Kidney (tissue), 14 donors: ENCODE measurements around the gene SPPL2B. TPM values are rescaled to one million over a fixed set of nuclear protein-coding genes. Genes with fewer than 3 reads are reported as not detected.
"Not testable (repeated sequence)": the region's sequence is repeated elsewhere in the genome, so short reads cannot be mapped to it uniquely, and the experiment has no call there.

Source experiments
- DNase-seq, 5 donors: peaks; one replicate each; pipeline ENCODE4 v3.0.0-alpha.2; 2013 to 2020
- FAIRE-seq: peaks from 2 replicates; lab custom pipeline; 2012; peaks lifted over from hg19 to GRCh38; lab: Jason Lieb, UNC
- H3K27ac ChIP-seq, 2 donors: one replicate each; pipeline ENCODE4 v1.7.0; 2013; ENCODE audit warnings: low read depth in 2 of 2, low read length in 2 of 2, inconsistent platforms in 1 of 2
- H3K27me3 ChIP-seq: one replicate; pipeline ENCODE4 v1.7.1; 2013; ENCODE audit warnings: low read length, inconsistent platforms; ENCODE audit not compliant: control insufficient read depth, insufficient read depth
- H3K36me3 ChIP-seq, 3 donors: one replicate each; pipeline versions ENCODE4 v1.7.0 to v1.7.1; 2013; ENCODE audit warnings: low read length in 3 of 3, control low read depth in 1 of 3, inconsistent platforms in 1 of 3; ENCODE audit not compliant: insufficient read depth in 3 of 3, control insufficient read depth in 2 of 3
- H3K4me1 ChIP-seq, 3 donors: one replicate each; pipeline versions ENCODE4 v1.7.0 to v1.7.1; 2013; ENCODE audit warnings: low read length in 3 of 3, inconsistent platforms in 1 of 3, low read depth in 1 of 3; ENCODE audit not compliant: control insufficient read depth in 2 of 3, insufficient read depth in 2 of 3
- H3K4me3 ChIP-seq, 3 donors: one replicate each; pipeline versions ENCODE4 v1.7.0 to v1.8.1; 2013; ENCODE audit warnings: low read length in 3 of 3, control low read depth in 1 of 3, inconsistent platforms in 1 of 3
- H3K9ac ChIP-seq, 3 donors: one replicate each; pipeline versions ENCODE4 v1.7.0 to v1.7.1; 2013; ENCODE audit warnings: low read length in 3 of 3, control low read depth in 1 of 3, inconsistent platforms in 1 of 3
- H3K9me3 ChIP-seq, 3 donors: one replicate each; pipeline versions ENCODE4 v1.7.0 to v1.7.1; 2013; ENCODE audit warnings: low read length in 3 of 3, control low read depth in 1 of 3, inconsistent platforms in 1 of 3; ENCODE audit not compliant: control insufficient read depth in 2 of 3, insufficient read depth in 1 of 3
- intact Hi-C: fragments of 100-400 bp; cut with DNase I; formaldehyde crosslinking; loops from one replicate; pipeline ENCODE4 v1.11.1; 2022
- polyA plus RNA-seq: library from polyadenylated mRNA; stranded (reverse); fragments of 350-450 nt; fragmentation: Illumina TruSeq; extraction: RNeasy Lipid Tissue Mini Kit (QIAGEN cat#74804); gene quantifications from one replicate; pipeline ENCODE4 v1.2.3, GENCODE V29; 2014; ENCODE audit warnings: low read depth, low replicate concordance; ENCODE audit not compliant: insufficient read depth
- total RNA-seq: library from RNA; stranded (reverse); fragmentation: NEBNext Ultra II Directional; extraction: Animal tissue kit (Norgen Biotek cat#: 25700); gene quantifications from one replicate; pipeline ENCODE4 v1.2.1, GENCODE V29; 2021
- TF ChIP-seq, protein P1 (sequence below): IDR thresholded peaks from 3 replicates; pipeline ENCODE4 v1.5.1; 2012; ENCODE audit warnings: mild to moderate bottlenecking, moderate library complexity, borderline replicate concordance; ENCODE audit not compliant: insufficient read depth; ENCODE audit errors: extremely low read depth
- donor health status: control.
- donor health status: control.
- donor health status: control.
- donor health status: control.
- donor health status: control.
- donor health status: DM: yes; HTN: yes; CAD: no.
- donor health status: Normal renal cell carcinoma (clear cell type).

The SPPL2B gene
- total and polyA plus RNA-seq, 2 donors from 2014 or later = 25.3 to 94.1 TPM

DNA sequence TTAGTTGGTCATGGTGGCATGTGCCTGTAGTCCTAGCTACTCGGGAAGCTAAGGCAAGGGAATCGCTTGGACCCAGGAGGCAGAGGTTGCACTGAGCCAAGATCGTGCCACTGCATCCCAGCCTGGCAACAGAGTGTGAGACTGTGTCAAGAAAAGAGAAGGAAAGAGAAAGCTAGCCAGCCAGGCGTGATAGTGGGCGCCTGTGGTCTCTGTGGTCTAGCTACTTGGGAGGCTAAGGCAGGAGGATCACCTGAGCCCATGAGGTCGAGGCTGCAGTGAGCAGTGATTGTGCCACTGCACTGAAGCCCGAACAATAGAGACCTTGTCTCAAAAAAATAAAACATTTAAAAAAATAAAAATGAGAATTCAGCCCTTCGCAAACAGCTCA lies 65.6 kb downstream of the SPPL2B start:
- Histone ChIP-seq H3K4me1 (no peaks in the 10 kb centered on the region), H3K36me3 (no peaks in the 10 kb centered on the region), H3K27ac (no peak overlapping the region), H3K27me3 (no peaks in the 10 kb centered on the region), H3K4me3 (no peak overlapping the region), H3K9me3 (no peaks in the 10 kb centered on the region), H3K9ac (no peak overlapping the region)
- TF ChIP-seq, protein P1, sequence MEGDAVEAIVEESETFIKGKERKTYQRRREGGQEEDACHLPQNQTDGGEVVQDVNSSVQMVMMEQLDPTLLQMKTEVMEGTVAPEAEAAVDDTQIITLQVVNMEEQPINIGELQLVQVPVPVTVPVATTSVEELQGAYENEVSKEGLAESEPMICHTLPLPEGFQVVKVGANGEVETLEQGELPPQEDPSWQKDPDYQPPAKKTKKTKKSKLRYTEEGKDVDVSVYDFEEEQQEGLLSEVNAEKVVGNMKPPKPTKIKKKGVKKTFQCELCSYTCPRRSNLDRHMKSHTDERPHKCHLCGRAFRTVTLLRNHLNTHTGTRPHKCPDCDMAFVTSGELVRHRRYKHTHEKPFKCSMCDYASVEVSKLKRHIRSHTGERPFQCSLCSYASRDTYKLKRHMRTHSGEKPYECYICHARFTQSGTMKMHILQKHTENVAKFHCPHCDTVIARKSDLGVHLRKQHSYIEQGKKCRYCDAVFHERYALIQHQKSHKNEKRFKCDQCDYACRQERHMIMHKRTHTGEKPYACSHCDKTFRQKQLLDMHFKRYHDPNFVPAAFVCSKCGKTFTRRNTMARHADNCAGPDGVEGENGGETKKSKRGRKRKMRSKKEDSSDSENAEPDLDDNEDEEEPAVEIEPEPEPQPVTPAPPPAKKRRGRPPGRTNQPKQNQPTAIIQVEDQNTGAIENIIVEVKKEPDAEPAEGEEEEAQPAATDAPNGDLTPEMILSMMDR = no peak
- no peak for DNase-seq
- no peak for FAIRE-seq
- intact Hi-C loops = no loop called here

DNA sequence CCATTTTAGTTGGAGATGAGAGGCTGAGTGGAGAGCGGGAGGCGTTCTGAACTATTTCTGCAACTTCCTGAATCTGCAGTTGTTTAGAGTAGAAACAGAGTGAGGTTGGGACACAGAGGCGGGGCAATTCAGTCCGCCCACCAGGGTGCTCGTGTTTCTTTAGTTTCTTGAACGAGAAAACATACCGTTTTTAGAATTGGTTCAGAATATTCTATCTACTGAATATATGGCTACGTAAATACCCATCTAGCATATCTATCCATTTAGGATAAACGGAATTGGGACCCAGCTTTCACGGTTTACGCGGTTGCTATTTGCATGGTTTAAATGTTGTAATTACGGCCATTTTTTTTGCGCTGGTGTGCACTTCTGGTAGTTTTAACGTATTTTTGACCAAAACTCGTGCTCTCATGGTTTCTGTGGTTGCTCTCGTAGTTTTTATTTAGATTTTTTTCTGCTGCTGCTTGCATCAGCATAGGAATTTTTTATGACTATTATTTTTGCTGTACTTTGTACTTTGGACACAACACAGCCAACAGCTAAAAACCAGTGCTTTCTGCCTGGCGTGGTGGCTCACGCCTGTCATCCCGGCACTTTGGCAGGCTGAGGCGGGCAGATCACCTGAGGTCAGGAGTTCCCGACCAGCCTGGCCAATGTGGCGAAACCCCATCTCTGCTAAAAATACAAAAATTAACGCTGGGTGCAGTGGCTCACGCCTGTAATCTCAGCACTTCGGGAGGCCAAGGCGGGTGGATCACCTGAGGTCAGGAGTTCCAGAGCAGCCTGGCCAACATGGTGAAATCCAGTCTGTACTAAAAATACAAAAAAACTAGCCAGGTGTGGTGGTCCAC lies 66.2 kb downstream of the SPPL2B start:
- no peak for DNase-seq
- no peak overlapping the region for H3K4me3 ChIP-seq
- no peaks in the 10 kb centered on the region for H3K4me1 ChIP-seq

DNA sequence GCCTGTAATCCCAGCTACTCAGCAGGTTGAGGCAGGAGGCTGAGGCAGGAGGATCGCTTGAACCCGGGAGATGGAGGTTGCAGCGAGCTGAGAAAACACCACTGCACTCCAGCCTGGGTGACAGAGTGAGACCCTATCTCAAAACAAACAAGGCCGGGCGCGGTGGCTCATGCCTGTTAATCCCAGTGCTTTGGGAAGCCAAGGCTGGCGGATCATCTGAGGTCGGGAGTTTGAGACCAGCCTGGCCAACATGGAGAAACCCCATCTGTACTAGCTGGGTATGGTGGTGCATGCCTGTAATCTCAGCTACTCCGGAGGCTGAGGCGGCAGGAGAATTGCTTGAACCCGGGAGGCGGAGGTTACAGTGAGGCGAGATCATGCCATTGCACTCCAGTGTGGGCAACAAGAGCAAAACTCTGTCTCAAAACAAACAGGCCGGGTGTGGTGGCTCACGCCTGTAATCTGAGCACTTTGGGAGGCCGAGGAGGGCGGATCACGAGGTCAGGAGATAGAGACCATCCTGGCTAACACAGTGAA lies 66.9 kb downstream of the SPPL2B start:
- H3K9me3 ChIP-seq, H3K4me3 ChIP-seq, H3K9ac ChIP-seq, FAIRE-seq, DNase-seq, H3K27me3 ChIP-seq, H3K4me1 ChIP-seq, intact Hi-C loops, H3K27ac ChIP-seq, H3K36me3 ChIP-seq: not testable (repeated sequence)

More for the DNA sequence above, 66.2 kb downstream of the SPPL2B start:
- Histone ChIP-seq H3K27me3 (no peaks in the 10 kb centered on the region), H3K9me3 (no peaks in the 10 kb centered on the region), H3K9ac (no peak overlapping the region), H3K36me3 (no peaks in the 10 kb centered on the region), H3K27ac (no peak overlapping the region)
- FAIRE-seq = no peak
- intact Hi-C loops = no loop called here
- TF ChIP-seq, protein P1 = no peak

DNA sequence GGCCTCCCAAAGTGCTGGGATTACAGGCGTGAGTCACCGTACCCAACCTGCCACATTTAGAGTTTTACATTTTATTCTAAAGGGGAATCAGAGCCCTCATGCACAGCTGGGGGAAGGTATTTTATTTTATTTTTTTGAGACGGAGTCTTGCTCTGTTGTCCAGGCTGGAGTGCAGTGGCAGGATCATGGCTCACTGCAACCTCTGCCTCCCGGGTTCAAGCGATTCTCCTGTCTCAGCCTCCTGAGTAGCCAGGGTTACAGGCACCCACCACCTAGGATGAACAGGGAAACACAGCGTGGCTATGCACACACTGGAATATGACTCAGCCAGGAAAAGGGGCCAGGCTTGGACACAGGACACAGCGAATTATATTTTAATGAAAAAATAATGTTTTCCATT lies 68.7 kb downstream of the SPPL2B start:
- H3K9me3 ChIP-seq, FAIRE-seq, H3K27ac ChIP-seq, H3K36me3 ChIP-seq, H3K9ac ChIP-seq, intact Hi-C loops, H3K27me3 ChIP-seq, H3K4me3 ChIP-seq, DNase-seq, H3K4me1 ChIP-seq: not testable (repeated sequence)
